A172 (cell line): ENCODE measurements around the gene OGFOD2. TPM values are rescaled to one million over a fixed set of nuclear protein-coding genes. Genes with fewer than 3 reads are reported as not detected.

Experiments used
- DNase-seq: peaks from one replicate; pipeline ENCODE4 v3.0.0-alpha.2; 2015; ENCODE audit warnings: low spot score
- total RNA-seq: library from RNA; depleted of rRNA; stranded (reverse); fragments of >200 nt; shearing (Covaris generic); gene quantifications from 2 replicates; pipeline ENCODE4 v1.2.3, GENCODE V29; 2014

The OGFOD2 gene
- total RNA-seq, 1 experiment from 2014 or later, result 20.9 TPM

GRCh38 chr12:122977153-122977552 is 2.1 kb downstream of the OGFOD2 start:
- no peak for DNase-seq

- DNase-seq, result no peak
Observed at GRCh38 chr12:122977655-122978392, 2.8 kb downstream of the OGFOD2 start.

GRCh38 chr12:122978507-122978955 is 3.5 kb downstream of the OGFOD2 start:
- DNase-seq, result no peak

GRCh38 chr12:122979001-122979907 is 4.2 kb downstream of the OGFOD2 start:
- no peak for DNase-seq

GRCh38 chr12:122979908-122980182 is 4.8 kb downstream of the OGFOD2 start:
- no peak for DNase-seq

GRCh38 chr12:122980183-122981035 is 5.4 kb downstream of the OGFOD2 start, which contains the start of gene ARL6IP4:
Gene ARL6IP4, plus strand, starts transcription at chr12:122980681. Its CDS starts 459 bp downstream, at chr12:122981140.
- no peak for DNase-seq

- DNase-seq, result no peak
Observed at GRCh38 chr12:122981036-122981471, 6.0 kb downstream of the OGFOD2 start.

- DNase-seq, result no peak
Observed at GRCh38 chr12:122981587-122982476, 6.8 kb downstream of the OGFOD2 start.

- no peak for DNase-seq
Observed at GRCh38 chr12:122982477-122982815, 7.4 kb downstream of the OGFOD2 start.

- no peak for DNase-seq
Observed at GRCh38 chr12:122982963-122983788, 8.1 kb downstream of the OGFOD2 start.

GRCh38 chr12:122983789-122984515 is 8.9 kb downstream of the OGFOD2 start:
- DNase-seq, result no peak

- no peak for DNase-seq
Observed at GRCh38 chr12:122984612-122985337, 9.7 kb downstream of the OGFOD2 start.

- DNase-seq, result no peak
Observed at GRCh38 chr12:122985338-122986257, 10.6 kb downstream of the OGFOD2 start.

- DNase-seq, result no peak
Observed at GRCh38 chr12:122986258-122986871, 11.3 kb downstream of the OGFOD2 start.

GRCh38 chr12:122987086-122987951 is 12.3 kb downstream of the OGFOD2 start:
- no peak for DNase-seq

GRCh38 chr12:122988036-122988435 is 13.0 kb downstream of the OGFOD2 start:
- no peak for DNase-seq
